ENCODE results near the gene IL37.

- TF ChIP-seq EZH2 (IDR thresholded peaks at IDR 0.05; ENCODE audit: insufficient read depth, poor library complexity, severe bottlenecking) (no peak), EZH2phosphoT487 (IDR thresholded peaks at IDR 0.05; ENCODE audit: insufficient read depth, low read depth) (no peak)
Observed at GRCh38 chr2:112924360-112924759, 13.4 kb downstream of the IL37 start.

All from GM23248 (cell line).